Kidney (tissue), 14 donors: ENCODE data around the gene TPPP. TPM values are rescaled to one million over a fixed set of nuclear protein-coding genes. Genes with fewer than 3 reads are reported as not detected.

Experiments
- DNase-seq, 5 donors: peaks; one replicate each; pipeline ENCODE4 v3.0.0-alpha.2; 2013 to 2020
- FAIRE-seq: peaks from 2 replicates; lab custom pipeline; 2012; peaks lifted over from hg19 to GRCh38; lab: Jason Lieb, UNC
- H3K27ac ChIP-seq, 2 donors: one replicate each; pipeline ENCODE4 v1.7.0; 2013; ENCODE audit warnings: low read depth in 2 of 2, low read length in 2 of 2, inconsistent platforms in 1 of 2
- H3K27me3 ChIP-seq: one replicate; pipeline ENCODE4 v1.7.1; 2013; ENCODE audit warnings: low read length, inconsistent platforms; ENCODE audit not compliant: control insufficient read depth, insufficient read depth
- H3K36me3 ChIP-seq, 3 donors: one replicate each; pipeline versions ENCODE4 v1.7.0 to v1.7.1; 2013; ENCODE audit warnings: low read length in 3 of 3, control low read depth in 1 of 3, inconsistent platforms in 1 of 3; ENCODE audit not compliant: insufficient read depth in 3 of 3, control insufficient read depth in 2 of 3
- H3K4me1 ChIP-seq, 3 donors: one replicate each; pipeline versions ENCODE4 v1.7.0 to v1.7.1; 2013; ENCODE audit warnings: low read length in 3 of 3, inconsistent platforms in 1 of 3, low read depth in 1 of 3; ENCODE audit not compliant: control insufficient read depth in 2 of 3, insufficient read depth in 2 of 3
- H3K4me3 ChIP-seq, 3 donors: one replicate each; pipeline versions ENCODE4 v1.7.0 to v1.8.1; 2013; ENCODE audit warnings: low read length in 3 of 3, control low read depth in 1 of 3, inconsistent platforms in 1 of 3
- H3K9ac ChIP-seq, 3 donors: one replicate each; pipeline versions ENCODE4 v1.7.0 to v1.7.1; 2013; ENCODE audit warnings: low read length in 3 of 3, control low read depth in 1 of 3, inconsistent platforms in 1 of 3
- H3K9me3 ChIP-seq, 3 donors: one replicate each; pipeline versions ENCODE4 v1.7.0 to v1.7.1; 2013; ENCODE audit warnings: low read length in 3 of 3, control low read depth in 1 of 3, inconsistent platforms in 1 of 3; ENCODE audit not compliant: control insufficient read depth in 2 of 3, insufficient read depth in 1 of 3
- intact Hi-C: fragments of 100-400 bp; cut with DNase I; formaldehyde crosslinking; loops from one replicate; pipeline ENCODE4 v1.11.1; 2022
- polyA plus RNA-seq: library from polyadenylated mRNA; stranded (reverse); fragments of 350-450 nt; fragmentation: Illumina TruSeq; extraction: RNeasy Lipid Tissue Mini Kit (QIAGEN cat#74804); gene quantifications from one replicate; pipeline ENCODE4 v1.2.3, GENCODE V29; 2014; ENCODE audit warnings: low read depth, low replicate concordance; ENCODE audit not compliant: insufficient read depth
- total RNA-seq: library from RNA; stranded (reverse); fragmentation: NEBNext Ultra II Directional; extraction: Animal tissue kit (Norgen Biotek cat#: 25700); gene quantifications from one replicate; pipeline ENCODE4 v1.2.1, GENCODE V29; 2021
- TF ChIP-seq, protein P1 (sequence below): IDR thresholded peaks from 3 replicates; pipeline ENCODE4 v1.5.1; 2012; ENCODE audit warnings: mild to moderate bottlenecking, moderate library complexity, borderline replicate concordance; ENCODE audit not compliant: insufficient read depth; ENCODE audit errors: extremely low read depth
- donor health status: control.
- donor health status: control.
- donor health status: control.
- donor health status: control.
- donor health status: control.
- donor health status: DM: yes; HTN: yes; CAD: no.
- donor health status: Normal renal cell carcinoma (clear cell type).

The TPPP gene
- total and polyA plus RNA-seq, 2 donors from 2014 or later, result 5.8 to 6.9 TPM

DNA sequence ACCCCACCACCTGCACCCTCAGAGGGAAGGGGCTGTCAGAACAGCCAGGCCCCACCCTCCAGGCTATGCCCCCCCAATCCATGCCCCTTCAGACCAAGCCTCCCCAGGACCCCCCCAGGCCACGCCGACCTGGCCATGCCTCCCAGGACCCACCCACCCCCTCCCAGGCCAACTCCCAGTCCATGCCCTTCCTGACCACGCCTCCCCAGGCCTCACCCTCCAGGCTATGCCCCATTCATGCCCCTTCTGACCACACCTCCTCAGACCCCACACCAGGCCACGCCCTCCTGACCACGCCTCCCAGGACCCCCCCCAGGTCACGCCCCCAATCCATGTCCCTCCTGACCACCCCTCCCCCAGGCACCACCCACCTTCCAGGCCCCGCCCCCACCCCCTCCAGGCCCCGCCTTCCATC is 27.6 kb downstream of the TPPP start:
- H3K4me1 ChIP-seq, result no peaks in the 10 kb centered on the region
- H3K36me3 ChIP-seq, result peaks cover 0 to 4% (median 0%) of the 10 kb centered on the region in 3 donors
- H3K4me3 ChIP-seq, result no peak overlapping the region
- intact Hi-C loops, result loop anchor here (10.0 kb wide), 1 partner anchor 239 kb away; no protein-coding TSS in a partner anchor
- H3K9me3 ChIP-seq, result no peaks in the 10 kb centered on the region
- no peak overlapping the region for H3K9ac ChIP-seq
- no peak overlapping the region for H3K27ac ChIP-seq
- DNase-seq (peak in 2 of 5 donors; percentile 66 to 74), FAIRE-seq (no peak)
- TF ChIP-seq, protein P1, sequence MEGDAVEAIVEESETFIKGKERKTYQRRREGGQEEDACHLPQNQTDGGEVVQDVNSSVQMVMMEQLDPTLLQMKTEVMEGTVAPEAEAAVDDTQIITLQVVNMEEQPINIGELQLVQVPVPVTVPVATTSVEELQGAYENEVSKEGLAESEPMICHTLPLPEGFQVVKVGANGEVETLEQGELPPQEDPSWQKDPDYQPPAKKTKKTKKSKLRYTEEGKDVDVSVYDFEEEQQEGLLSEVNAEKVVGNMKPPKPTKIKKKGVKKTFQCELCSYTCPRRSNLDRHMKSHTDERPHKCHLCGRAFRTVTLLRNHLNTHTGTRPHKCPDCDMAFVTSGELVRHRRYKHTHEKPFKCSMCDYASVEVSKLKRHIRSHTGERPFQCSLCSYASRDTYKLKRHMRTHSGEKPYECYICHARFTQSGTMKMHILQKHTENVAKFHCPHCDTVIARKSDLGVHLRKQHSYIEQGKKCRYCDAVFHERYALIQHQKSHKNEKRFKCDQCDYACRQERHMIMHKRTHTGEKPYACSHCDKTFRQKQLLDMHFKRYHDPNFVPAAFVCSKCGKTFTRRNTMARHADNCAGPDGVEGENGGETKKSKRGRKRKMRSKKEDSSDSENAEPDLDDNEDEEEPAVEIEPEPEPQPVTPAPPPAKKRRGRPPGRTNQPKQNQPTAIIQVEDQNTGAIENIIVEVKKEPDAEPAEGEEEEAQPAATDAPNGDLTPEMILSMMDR, result no peak
- H3K27me3 ChIP-seq, result no peaks in the 10 kb centered on the region

DNA sequence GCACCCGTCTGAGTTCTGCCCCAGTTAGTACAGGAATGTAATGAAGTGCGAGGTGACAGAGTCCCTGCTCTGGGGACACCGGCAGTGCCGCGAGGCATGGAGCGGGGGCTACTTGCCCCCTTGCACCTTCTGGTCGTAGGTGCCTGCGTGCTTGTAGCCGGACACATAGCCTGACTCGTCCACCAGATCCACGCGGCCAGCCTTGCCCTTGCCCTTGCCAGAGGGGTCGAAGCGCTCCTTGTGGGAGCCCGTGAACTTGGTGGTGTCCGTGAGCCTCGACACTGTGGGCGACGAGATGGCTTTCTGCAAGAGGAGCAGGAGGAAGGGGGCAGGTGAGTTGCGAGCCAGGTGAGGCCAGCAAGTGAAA is 28.2 kb downstream of the TPPP start:
- TF ChIP-seq, protein P1, result no peak
- no peaks in the 10 kb centered on the region for H3K27me3 ChIP-seq
- H3K36me3 ChIP-seq, result peaks cover 0 to 4% (median 0%) of the 10 kb centered on the region in 3 donors
- DNase-seq (no peak), FAIRE-seq (no peak)
- no peak overlapping the region for H3K27ac ChIP-seq
- H3K4me3 ChIP-seq, result no peak overlapping the region
- no peak overlapping the region for H3K9ac ChIP-seq
- H3K9me3 ChIP-seq, result no peaks in the 10 kb centered on the region
- intact Hi-C loops, result loop anchor here (10.0 kb wide), 1 partner anchor 240 kb away; no protein-coding TSS in a partner anchor
- no peaks in the 10 kb centered on the region for H3K4me1 ChIP-seq

DNA sequence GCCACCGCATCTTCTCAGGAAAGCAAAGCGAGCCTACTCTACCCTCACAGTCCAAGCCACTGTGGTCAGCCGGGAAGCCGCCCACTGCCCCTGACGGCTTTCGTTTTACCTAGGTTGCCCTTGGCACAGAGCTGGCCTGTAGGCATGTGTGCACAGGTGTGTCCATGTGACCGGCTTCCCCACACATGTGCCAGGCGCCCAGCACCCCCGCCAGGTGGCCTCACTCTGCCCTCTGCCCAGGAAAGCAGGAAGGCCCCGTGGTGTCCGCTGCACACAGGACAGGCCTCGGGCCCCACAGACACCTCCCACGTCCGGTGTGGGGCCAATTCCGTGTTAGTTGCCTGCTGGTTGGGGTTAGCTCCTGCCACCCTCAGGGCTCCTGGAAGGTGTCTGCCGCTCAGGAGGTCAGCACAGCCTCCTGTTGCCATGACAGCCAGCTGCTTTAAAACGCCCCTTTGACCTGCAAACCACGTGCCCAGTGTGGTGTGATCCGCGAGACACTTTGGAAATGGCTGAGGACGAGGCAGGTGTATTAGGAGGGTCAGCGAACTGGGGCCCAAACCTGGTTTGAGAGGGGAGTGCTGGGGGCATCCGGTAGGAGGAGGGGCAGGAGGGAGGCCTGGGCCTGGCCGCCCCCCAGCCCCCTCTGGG is 28.7 kb downstream of the TPPP start:
- DNase-seq (no peak), FAIRE-seq (no peak)
- Histone ChIP-seq H3K4me3 (no peak overlapping the region), H3K27ac (no peak overlapping the region), H3K9me3 (no peaks in the 10 kb centered on the region), H3K9ac (no peak overlapping the region), H3K4me1 (no peaks in the 10 kb centered on the region), H3K36me3 (peaks cover 0 to 4% (median 2%) of the 10 kb centered on the region in 3 donors), H3K27me3 (no peaks in the 10 kb centered on the region)
- TF ChIP-seq, protein P1, result no peak
- intact Hi-C loops, result loop anchor here (10.0 kb wide), 1 partner anchor 240 kb away; no protein-coding TSS in a partner anchor
